Loucy (cell line): ENCODE measurements around the gene SLC15A1.

Source experiments
- H2AFZ ChIP-seq: fragments of 200-600 bp; sonication (generic); 2 replicates; pipeline ENCODE4 v1.6.0; 2016; ENCODE audit warnings: antibody characterized with exemption, mild to moderate bottlenecking, low read length, moderate library complexity
- H3F3A ChIP-seq: fragments of 200-600 bp; 2 replicates; pipeline ENCODE4 v1.6.0; 2016; ENCODE audit warnings: antibody characterized with exemption, low read depth, mild to moderate bottlenecking
- H3K27me3 ChIP-seq: fragments of 200-600 bp; sonication (generic); 2 replicates; pipeline ENCODE4 v1.6.1; 2014; ENCODE audit warnings: low read length, mild to moderate bottlenecking; ENCODE audit not compliant: insufficient read depth, poor library complexity, severe bottlenecking
- H3K36me3 ChIP-seq: fragments of 200-600 bp; sonication (generic); 2 replicates; pipeline ENCODE4 v1.6.1; 2016; ENCODE audit warnings: low read length; ENCODE audit not compliant: insufficient read depth
- H3K4me1 ChIP-seq: fragments of 200-600 bp; sonication (generic); 2 replicates; pipeline ENCODE4 v1.5.1; 2014; ENCODE audit warnings: low read length, mild to moderate bottlenecking; ENCODE audit not compliant: insufficient read depth, poor library complexity, severe bottlenecking
- H3K4me2 ChIP-seq: fragments of 200-600 bp; sonication (generic); 2 replicates; pipeline ENCODE4 v1.6.0; 2014; ENCODE audit warnings: antibody characterized with exemption, low read length, low read depth, mild to moderate bottlenecking; ENCODE audit not compliant: poor library complexity, severe bottlenecking
- H3K4me3 ChIP-seq: fragments of 200-600 bp; sonication (generic); 2 replicates; pipeline ENCODE4 v1.5.1; 2014; ENCODE audit warnings: low read length, mild to moderate bottlenecking, mixed read lengths; ENCODE audit not compliant: poor library complexity, severe bottlenecking
- H3K79me2 ChIP-seq: fragments of 200-600 bp; sonication (generic); 2 replicates; pipeline ENCODE4 v1.6.1; 2014; ENCODE audit warnings: low read length; ENCODE audit not compliant: insufficient read depth
- H3K9ac ChIP-seq: fragments of 200-600 bp; sonication (generic); 2 replicates; pipeline ENCODE4 v1.6.0; 2014; ENCODE audit warnings: mild to moderate bottlenecking, low read depth, low read length, moderate library complexity; ENCODE audit not compliant: poor library complexity, severe bottlenecking
- H3K9me2 ChIP-seq: fragments of 200-600 bp; sonication (generic); replicated peaks from 2 replicates; pipeline ENCODE4 v1.6.1; 2016; ENCODE audit warnings: low read depth, low read length, mixed read lengths
- H3K9me3 ChIP-seq: fragments of 200-600 bp; sonication (generic); 2 replicates; pipeline ENCODE4 v1.6.1; 2014; ENCODE audit warnings: mild to moderate bottlenecking, antibody characterized with exemption, low read length, low read depth; ENCODE audit not compliant: insufficient read depth
- H4K20me1 ChIP-seq: fragments of 200-600 bp; sonication (generic); 2 replicates; pipeline ENCODE4 v1.6.0; 2014; ENCODE audit warnings: antibody characterized with exemption, low read length, mild to moderate bottlenecking; ENCODE audit not compliant: insufficient read depth, poor library complexity, severe bottlenecking
- EZH2phosphoT487 ChIP-seq: fragments of 200-600 bp; IDR thresholded peaks from 2 replicates; pipeline ENCODE4 v1.6.1; 2018; ENCODE audit warnings: antibody characterized with exemption, mild to moderate bottlenecking, moderate library complexity, borderline replicate concordance
- TF ChIP-seq, protein P1 (sequence below): fragments of 200-600 bp; sonication (generic); conservative IDR thresholded peaks from 2 replicates; pipeline ENCODE4 v1.5.1; 2014; ENCODE audit warnings: mild to moderate bottlenecking, antibody characterized with exemption, low read length

SLC15A1 gene

DNA sequence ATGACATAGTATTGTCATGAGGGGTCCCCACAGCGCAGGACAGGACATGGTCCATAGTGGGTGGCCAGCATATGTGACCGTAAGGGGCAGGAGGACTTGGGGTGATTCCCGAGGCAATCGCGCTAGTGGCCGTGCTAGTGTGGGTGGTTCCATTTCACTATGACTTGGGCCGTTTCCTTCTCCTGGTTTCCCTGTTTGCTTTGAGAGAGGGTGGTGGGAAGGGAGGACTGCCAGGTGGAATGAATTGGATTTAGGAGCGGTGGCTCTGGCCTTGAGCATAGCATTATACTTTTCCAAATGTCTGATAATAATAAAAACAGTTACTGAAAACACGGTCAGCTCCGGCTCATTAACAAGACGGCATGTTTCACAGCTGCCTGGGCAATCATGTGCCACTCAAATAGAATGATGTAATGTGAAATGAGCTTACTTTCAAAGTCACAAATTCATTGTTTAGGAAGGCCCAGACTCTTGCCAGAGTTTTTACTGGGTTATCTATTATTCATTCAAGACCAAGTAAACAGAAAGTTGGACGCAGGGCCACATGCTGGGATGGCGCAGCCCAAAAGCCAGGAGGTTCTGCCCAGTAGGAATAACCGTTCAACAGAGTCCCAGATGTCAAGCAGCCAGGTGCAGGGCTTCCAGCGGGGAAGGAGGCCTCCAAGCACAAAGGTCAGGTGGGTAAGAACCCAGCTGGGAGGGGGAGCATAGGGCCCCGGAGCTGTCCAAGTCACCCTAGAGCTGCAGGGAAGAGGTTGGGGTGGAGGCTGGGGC, 19.6 kb upstream of the SLC15A1 start:
- H3K27me3 ChIP-seq = peaks cover 7% of the 10 kb centered on the region
- H3K4me2 ChIP-seq = no peak overlapping the region
- no peaks in the 10 kb centered on the region for H3K36me3 ChIP-seq
- H3K79me2 ChIP-seq = no peaks in the 10 kb centered on the region
- no peak for TF ChIP-seq EZH2phosphoT487
- TF ChIP-seq, protein P1, sequence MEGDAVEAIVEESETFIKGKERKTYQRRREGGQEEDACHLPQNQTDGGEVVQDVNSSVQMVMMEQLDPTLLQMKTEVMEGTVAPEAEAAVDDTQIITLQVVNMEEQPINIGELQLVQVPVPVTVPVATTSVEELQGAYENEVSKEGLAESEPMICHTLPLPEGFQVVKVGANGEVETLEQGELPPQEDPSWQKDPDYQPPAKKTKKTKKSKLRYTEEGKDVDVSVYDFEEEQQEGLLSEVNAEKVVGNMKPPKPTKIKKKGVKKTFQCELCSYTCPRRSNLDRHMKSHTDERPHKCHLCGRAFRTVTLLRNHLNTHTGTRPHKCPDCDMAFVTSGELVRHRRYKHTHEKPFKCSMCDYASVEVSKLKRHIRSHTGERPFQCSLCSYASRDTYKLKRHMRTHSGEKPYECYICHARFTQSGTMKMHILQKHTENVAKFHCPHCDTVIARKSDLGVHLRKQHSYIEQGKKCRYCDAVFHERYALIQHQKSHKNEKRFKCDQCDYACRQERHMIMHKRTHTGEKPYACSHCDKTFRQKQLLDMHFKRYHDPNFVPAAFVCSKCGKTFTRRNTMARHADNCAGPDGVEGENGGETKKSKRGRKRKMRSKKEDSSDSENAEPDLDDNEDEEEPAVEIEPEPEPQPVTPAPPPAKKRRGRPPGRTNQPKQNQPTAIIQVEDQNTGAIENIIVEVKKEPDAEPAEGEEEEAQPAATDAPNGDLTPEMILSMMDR = no peak
- no peaks in the 10 kb centered on the region for H3K4me1 ChIP-seq
- H2AFZ ChIP-seq = no peak overlapping the region
- no peaks in the 10 kb centered on the region for H3F3A ChIP-seq
- H3K9me3 ChIP-seq = no peaks in the 10 kb centered on the region
- H3K4me3 ChIP-seq = no peak overlapping the region
- H3K9ac ChIP-seq = no peak overlapping the region
- H4K20me1 ChIP-seq = no peaks in the 10 kb centered on the region
- no peaks in the 10 kb centered on the region for H3K9me2 ChIP-seq

DNA sequence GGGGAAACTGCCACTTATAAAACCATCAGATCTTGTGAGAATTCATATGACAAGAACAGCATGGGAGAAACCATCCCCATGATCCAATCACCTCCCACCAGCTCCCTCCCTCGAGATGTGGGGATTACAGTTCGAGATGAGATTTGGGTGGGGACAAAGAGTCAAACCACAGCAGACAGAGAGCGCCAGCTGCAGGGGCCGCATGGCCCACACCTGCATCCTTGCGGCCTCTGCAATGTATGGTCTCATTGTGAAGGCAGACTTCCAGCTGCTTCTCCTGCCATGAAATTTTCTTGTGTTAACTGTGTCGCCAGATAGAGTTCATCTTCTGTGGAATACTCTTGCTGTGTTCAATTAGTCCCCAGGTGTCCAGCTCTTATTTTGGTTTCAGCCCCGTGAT, 17.3 kb upstream of the SLC15A1 start:
- no peak overlapping the region for H3K4me3 ChIP-seq
- no peak overlapping the region for H3K9ac ChIP-seq
- H3F3A ChIP-seq = no peaks in the 10 kb centered on the region
- no peaks in the 10 kb centered on the region for H3K4me1 ChIP-seq
- H4K20me1 ChIP-seq = no peaks in the 10 kb centered on the region
- no peaks in the 10 kb centered on the region for H3K9me3 ChIP-seq
- no peaks in the 10 kb centered on the region for H3K36me3 ChIP-seq
- H2AFZ ChIP-seq = no peak overlapping the region
- peaks cover 7% of the 10 kb centered on the region for H3K27me3 ChIP-seq
- no peaks in the 10 kb centered on the region for H3K79me2 ChIP-seq
- no peak overlapping the region for H3K4me2 ChIP-seq
- no peaks in the 10 kb centered on the region for H3K9me2 ChIP-seq
- TF ChIP-seq, protein P1 = no peak
- TF ChIP-seq EZH2phosphoT487 = no peak

DNA sequence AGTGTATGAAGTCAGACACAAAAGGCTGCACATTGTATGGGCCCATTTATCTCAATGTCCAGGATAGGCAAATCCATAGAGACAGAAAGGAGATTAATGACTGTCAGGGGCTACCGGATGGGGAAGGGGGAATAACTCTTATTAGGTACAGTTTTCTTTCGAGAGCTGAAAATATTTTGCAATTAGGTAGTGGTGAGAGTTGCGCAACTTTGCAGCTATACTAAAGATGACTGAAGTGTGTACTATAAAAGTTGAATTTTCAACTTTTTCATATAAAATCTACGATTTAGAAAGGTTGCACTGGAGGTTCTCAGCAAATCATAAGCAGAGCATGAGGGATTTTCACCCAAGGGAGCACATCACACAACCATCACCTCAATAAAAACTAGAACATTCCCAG, 16.1 kb upstream of the SLC15A1 start:
- Histone ChIP-seq H4K20me1 (no peaks in the 10 kb centered on the region), H3K9me2 (no peaks in the 10 kb centered on the region), H3K9ac (no peak overlapping the region), H3K9me3 (no peaks in the 10 kb centered on the region), H3K36me3 (no peaks in the 10 kb centered on the region), H3K4me1 (no peaks in the 10 kb centered on the region), H3K4me2 (no peak overlapping the region), H3K79me2 (no peaks in the 10 kb centered on the region), H3K4me3 (no peak overlapping the region), H3K27me3 (peaks cover 7% of the 10 kb centered on the region), H3F3A (no peaks in the 10 kb centered on the region), H2AFZ (no peak overlapping the region)
- TF ChIP-seq, protein P1 = no peak
- TF ChIP-seq EZH2phosphoT487 = no peak
